K562 (cell line): ENCODE measurements around the gene EXOSC2. TPM values are rescaled to one million over a fixed set of nuclear protein-coding genes. Genes with fewer than 3 reads are reported as not detected.

ENCODE experiments used
- BRD4 ChIP-seq: fragments of 200-600 bp; sonication (generic); IDR thresholded peaks from 2 replicates; pipeline ENCODE4 v1.6.1; 2017; ENCODE audit warnings: inconsistent platforms
- CBX1 ChIP-seq: sonication (generic); IDR thresholded peaks from 2 replicates; pipeline ENCODE4 v1.6.1; 2016; ENCODE audit warnings: antibody characterized with exemption, low read depth, mild to moderate bottlenecking
- E4F1 ChIP-seq: fragments of 250-450 bp; sonication (Bioruptor Pico); IDR thresholded peaks from 2 replicates; pipeline ENCODE4 v1.5.0; 2021; ENCODE audit warnings: mild to moderate bottlenecking, borderline replicate concordance
- ELF2 ChIP-seq: fragments of 250-450 bp; sonication (Bioruptor Pico); IDR thresholded peaks from 2 replicates; pipeline ENCODE4 v1.5.0; 2021; ENCODE audit warnings: mild to moderate bottlenecking
- FOXP1 ChIP-seq: sonication (generic); formaldehyde crosslinking; IDR thresholded peaks from 2 replicates; pipeline ENCODE4 v1.8.0; 2022; ENCODE audit warnings: mild to moderate bottlenecking, missing genetic modification reagents
- GMEB1 ChIP-seq: fragments of 250-450 bp; sonication (Bioruptor Pico); IDR thresholded peaks from 2 replicates; pipeline ENCODE4 v1.4.0; 2020; ENCODE audit warnings: mild to moderate bottlenecking
- HBP1 ChIP-seq: fragments of 450-650 bp; formaldehyde crosslinking; IDR thresholded peaks from 2 replicates; pipeline ENCODE4 v1.4.0; 2022; ENCODE audit warnings: missing genetic modification characterization
- IRF2 ChIP-seq: sonication (generic); formaldehyde crosslinking; IDR thresholded peaks from 2 replicates; pipeline ENCODE4 v1.8.1; 2022; ENCODE audit warnings: mild to moderate bottlenecking, missing genetic modification reagents
- KDM4B ChIP-seq, 2 experiments: fragments of 450-650 bp in 1 of 2; sonication (generic) in 1 of 2; IDR thresholded peaks; 2 replicates each; pipeline ENCODE4 v1.6.1; 2016 to 2017; ENCODE audit warnings: borderline replicate concordance in 2 of 2, antibody characterized with exemption in 1 of 2, low read depth in 1 of 2, mild to moderate bottlenecking in 1 of 2
- KHSRP ChIP-seq: fragments of 450-650 bp; IDR thresholded peaks from 2 replicates; pipeline ENCODE4 v1.6.1; 2017
- MAX ChIP-seq: sonication (generic); formaldehyde crosslinking; IDR thresholded peaks from 2 replicates; pipeline ENCODE4 v1.9.0; 2022; ENCODE audit warnings: mild to moderate bottlenecking, missing genetic modification reagents
- NELFE ChIP-seq: IDR thresholded peaks from 2 replicates; pipeline ENCODE4 v1.6.1; 2011; ENCODE audit warnings: mild to moderate bottlenecking; ENCODE audit not compliant: insufficient read depth, insufficient read length
- NR2C2 ChIP-seq, 2 experiments: fragments of 200-800 bp in 1 of 2; sonication (Bioruptor generic) in 1 of 2; sonication (generic) in 1 of 2; formaldehyde crosslinking in 1 of 2; IDR thresholded peaks; 2 replicates each; pipeline versions ENCODE4 v1.6.1 to v1.8.0; 2016 to 2022; ENCODE audit warnings: mild to moderate bottlenecking in 1 of 2, missing compliant biosample characterization in 1 of 2, missing genetic modification characterization in 1 of 2, missing genetic modification reagents in 1 of 2
- POLR2AphosphoS2 ChIP-seq: IDR thresholded peaks from 2 replicates; pipeline ENCODE4 v1.6.1; 2012; ENCODE audit warnings: low read length, improper control_type of control experiment
- SMAD1 ChIP-seq: fragments of 150-350 bp; IDR thresholded peaks from 2 replicates; pipeline ENCODE4 v1.6.1; 2014; ENCODE audit warnings: low read length, low read depth; ENCODE audit not compliant: partially characterized antibody
- SMARCA4 ChIP-seq: fragments of 450-650 bp; IDR thresholded peaks from 2 replicates; pipeline ENCODE4 v1.6.1; 2016
- SMC3 ChIP-seq: conservative IDR thresholded peaks from 2 replicates; pipeline ENCODE4 v1.6.1; 2011; ENCODE audit warnings: low read depth, low read length, improper control_type of control experiment; ENCODE audit not compliant: insufficient read depth
- SNIP1 ChIP-seq: fragments of 450-650 bp; IDR thresholded peaks from 2 replicates; pipeline ENCODE4 v1.7.1; 2017; ENCODE audit warnings: low read depth, mild to moderate bottlenecking
- ZBTB2 ChIP-seq: fragments of 450-650 bp; IDR thresholded peaks from 2 replicates; pipeline ENCODE4 v1.6.1; 2016; ENCODE audit warnings: antibody characterized with exemption
- ZEB2 ChIP-seq: fragments of 450-650 bp; IDR thresholded peaks from 2 replicates; pipeline ENCODE4 v1.6.1; 2016
- ZNF133 ChIP-seq: fragments of 250-450 bp; sonication (Bioruptor Pico); IDR thresholded peaks from 2 replicates; pipeline ENCODE4 v1.4.0; 2020; ENCODE audit warnings: mild to moderate bottlenecking
- ZNF23 ChIP-seq: fragments of 250-450 bp; sonication (Bioruptor Pico); IDR thresholded peaks from 2 replicates; pipeline ENCODE4 v1.4.0; 2020; ENCODE audit warnings: mild to moderate bottlenecking
- ZNF311 ChIP-seq: fragments of 250-450 bp; sonication (Bioruptor Pico); IDR thresholded peaks from 2 replicates; pipeline ENCODE4 v1.4.0; 2020; ENCODE audit warnings: mild to moderate bottlenecking, moderate library complexity
- ZSCAN29 ChIP-seq: fragments of 450-650 bp; IDR thresholded peaks from 2 replicates; pipeline ENCODE4 v1.6.1; 2017
- polyA plus RNA-seq, 8 experiments: library from polyadenylated mRNA; depleted of rRNA in 4 of 8; stranded (reverse) in 5 of 8; unstranded in 3 of 8; fragments of >200 nt; fragmentation: Nextera tagmentation in 2 of 8; fragmentation: Illumina TruSeq in 1 of 8; extraction: Ambion mirVana in 2 of 8; extraction: Trizol in 1 of 8; gene quantifications; 2 replicates each; pipeline versions ENCODE4 v1.2.1 to v1.2.3, GENCODE V29; 2011 to 2014; ENCODE audit warnings: inconsistent platforms in 1 of 8, missing spikeins in 1 of 8
- total RNA-seq, 7 experiments: library from RNA; depleted of rRNA in 6 of 7; stranded (reverse); fragments of >200 nt in 6 of 7; fragmentation: Illumina TruSeq in 2 of 7; extraction: Trizol in 2 of 7; gene quantifications; 2 replicates each; pipeline versions ENCODE4 v1.2.1 to v1.2.3, GENCODE V29; 2011 to 2021; ENCODE audit warnings: low replicate concordance in 1 of 7

The EXOSC2 gene
- total and polyA plus RNA-seq, 9 of the 15 experiments (the other 6 are each of a cell fraction or from before 2014, with no cell fraction given), result 46.0 to 101 (median 77.6) TPM

GRCh38 chr9:130712564-130713285 lies 19.1 kb downstream of the EXOSC2 start (continued):
- TF ChIP-seq E4F1 (CRISPR knock-in tag) (no peak), GMEB1 (CRISPR knock-in tag) (no peak), SMC3 (no peak), ZNF133 (no peak), MAX (CRISPR knock-in tag) (peak; percentile 98), FOXP1 (CRISPR knock-in tag) (peak; percentile 23; the same call in 1 of the 2 replicates), KDM4B (IDR thresholded peaks at IDR 0.05; ENCODE audit: borderline replicate concordance in 2 of 2, low read depth in 1 of 2) (no peak), SMAD1 (no peak), POLR2AphosphoS2 (no peak), ZBTB2 (no peak), ZNF311 (CRISPR knock-in tag) (no peak), ELF2 (CRISPR knock-in tag) (no peak), CBX1 (no peak), SNIP1 (no peak), NR2C2 (CRISPR knock-in tag; IDR thresholded peaks at IDR 0.05) (no peak), NR2C2 (tag; IDR thresholded peaks at IDR 0.05) (peak; percentile 90), HBP1 (CRISPR knock-in tag) (no peak), ZEB2 (no peak), ZSCAN29 (no peak), NELFE (no peak), SMARCA4 (no peak), KHSRP (no peak), BRD4 (no peak), IRF2 (no peak), ZNF23 (CRISPR knock-in tag) (no peak)
